ENCODE measurements around the gene TMEM53.
"Not testable (repeated sequence)": the region's sequence is repeated elsewhere in the genome, so short reads cannot be mapped to it uniquely, and the experiment has no call there.

DNA sequence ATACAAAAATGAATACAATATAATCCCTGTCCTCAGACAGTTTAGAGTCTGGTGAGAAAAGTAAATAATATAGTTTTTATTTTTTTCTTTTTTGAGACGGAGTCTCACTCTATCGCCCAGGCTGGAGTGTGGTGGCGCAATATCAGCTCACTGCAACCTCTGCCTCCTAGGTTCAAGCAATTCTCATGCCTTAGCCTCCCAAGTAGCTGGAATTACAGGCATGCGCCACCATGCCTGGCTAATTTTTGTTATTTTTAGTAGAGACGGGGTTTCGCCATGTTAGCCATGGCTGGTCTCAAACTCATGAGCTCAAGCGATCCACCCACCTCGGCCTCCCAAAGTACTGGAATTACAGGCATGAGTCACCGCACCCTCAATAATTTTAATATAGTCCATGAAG, 25.1 kb upstream of the TMEM53 start:
- not testable (repeated sequence) for TF ChIP-seq CTCF (conservative IDR thresholded peaks at IDR 0.05; ENCODE audit: low read depth, low read length); EZH2 (IDR thresholded peaks at IDR 0.05; ENCODE audit: borderline replicate concordance, low read depth, low read length, poor library complexity, severe bottlenecking)
